Natural killer cell (primary cell): ENCODE data around the gene DSC1. TPM values are rescaled to one million over a fixed set of nuclear protein-coding genes. Genes with fewer than 3 reads are reported as not detected.

Source experiments
- ATAC-seq, 3 donors: fragments of 150-1000 bp in 2 of 3; fragments of 200-7000 bp in 1 of 3; cut with Tn5 transposase; 1 replicate in 1 of 3; 2 replicates in 2 of 3; pipeline ENCODE4 v1.10.0; 2021; ENCODE audit warnings: mild to moderate bottlenecking in 2 of 3, moderate library complexity in 2 of 3
- DNase-seq, 2 donors: peaks; one replicate each; pipeline versions ENCODE4 v3.0.0 to v3.0.0-alpha.2; 2013 to 2021; ENCODE audit warnings: mixed read lengths in 1 of 2
- H3K27ac ChIP-seq: one replicate; pipeline ENCODE4 v1.5.1; 2013; ENCODE audit warnings: mild to moderate bottlenecking, low read length
- H3K27me3 ChIP-seq: one replicate; pipeline ENCODE4 v1.6.1; 2013; ENCODE audit warnings: low read length; ENCODE audit not compliant: control insufficient read depth, insufficient read depth
- H3K36me3 ChIP-seq: one replicate; pipeline ENCODE4 v1.6.1; 2013; ENCODE audit warnings: low read length; ENCODE audit not compliant: control insufficient read depth, insufficient read depth
- H3K4me1 ChIP-seq: one replicate; pipeline ENCODE4 v1.6.1; 2013; ENCODE audit warnings: low read length; ENCODE audit not compliant: control insufficient read depth, insufficient read depth
- H3K4me3 ChIP-seq: one replicate; pipeline ENCODE4 v1.5.1; 2013; ENCODE audit warnings: low read length
- H3K9me3 ChIP-seq: one replicate; pipeline ENCODE4 v1.6.1; 2013; ENCODE audit warnings: low read length; ENCODE audit not compliant: control insufficient read depth, insufficient read depth
- H3K27ac Mint-ChIP-seq, 2 donors: one replicate each; pipeline ENCODE4 v1.8.0; 2022; ENCODE audit warnings: mild to moderate bottlenecking in 2 of 2, mixed read lengths in 2 of 2, moderate library complexity in 1 of 2
- H3K27me3 Mint-ChIP-seq, 2 donors: one replicate each; pipeline ENCODE4 v1.8.0; 2022; ENCODE audit warnings: low read depth in 2 of 2, mixed read lengths in 2 of 2
- H3K36me3 Mint-ChIP-seq: one replicate; pipeline ENCODE4 v1.8.0; 2022; ENCODE audit warnings: mixed read lengths
- H3K4me1 Mint-ChIP-seq, 2 donors: one replicate each; pipeline ENCODE4 v1.8.0; 2022; ENCODE audit warnings: mixed read lengths in 2 of 2
- H3K4me3 Mint-ChIP-seq: one replicate; pipeline ENCODE4 v1.8.0; 2022; ENCODE audit warnings: mild to moderate bottlenecking, moderate library complexity, mixed read lengths
- H3K9me3 Mint-ChIP-seq, 2 donors: one replicate each; pipeline ENCODE4 v1.8.0; 2022; ENCODE audit warnings: mixed read lengths in 2 of 2
- CTCF ChIP-seq: fragments of 200-600 bp; IDR thresholded peaks from one replicate; pipeline ENCODE4 v1.8.0; 2022; ENCODE audit warnings: antibody characterized with exemption
- WGBS: methylation state at CpG from one replicate; pipeline ENCODE4 v1.1.7; 2013; ENCODE audit warnings: missing lambda C conversion rate; ENCODE audit not compliant: insufficient coverage; 5-methylcytosine and 5-hydroxymethylcytosine counted together
- intact Hi-C: fragments of 100-400 bp; cut with micrococcal nuclease; formaldehyde crosslinking; loops from one replicate; pipeline ENCODE4 v1.14.2; 2022
- total RNA-seq, 4 donors: library from RNA; stranded (reverse); fragments of 120-200 nt in 1 of 4; gene quantifications; one replicate each; pipeline versions ENCODE4 v1.2.3 to v1.2.4, GENCODE V29; 2013 to 2022

DSC1 gene
- total RNA-seq, 3 donors from 2014 or later (not counting 1 experiment from before 2014, with no cell fraction given), result 0.05 to 0.50 TPM; not detected in 1

- TF ChIP-seq CTCF, result no peak
- DNase-seq, result no peak
- intact Hi-C loops, result loop anchor here (10.0 kb wide), 1 partner anchor 49 kb away; the partner anchor contains the start of gene DSC2
- Histone ChIP-seq H3K36me3 (no peaks in the 10 kb centered on the region), H3K9me3 (no peaks in the 10 kb centered on the region), H3K27me3 (no peaks in the 10 kb centered on the region), H3K27ac (no peak overlapping the region), H3K4me1 (no peaks in the 10 kb centered on the region), H3K4me3 (no peak overlapping the region)
- H3K4me3 Mint-ChIP-seq, result no peak overlapping the region
- 38% methylated on average over 1 of the region's 2 CpGs for WGBS
- H3K9me3 Mint-ChIP-seq, result peaks cover 2 to 3% of the 10 kb centered on the region in 2 donors
- no peak for ATAC-seq
- H3K27ac Mint-ChIP-seq, result no peak overlapping the region
- no peaks in the 10 kb centered on the region for H3K4me1 Mint-ChIP-seq
- no peaks in the 10 kb centered on the region for H3K36me3 Mint-ChIP-seq
- H3K27me3 Mint-ChIP-seq, result no peaks in the 10 kb centered on the region
Observed at GRCh38 chr18:31154181-31154580, 8.5 kb downstream of the DSC1 start.

GRCh38 chr18:31149351-31149750, 13.3 kb downstream of the DSC1 start:
- no peaks in the 10 kb centered on the region for H3K27me3 Mint-ChIP-seq
- no peak for DNase-seq
- no peaks in the 10 kb centered on the region for H3K36me3 Mint-ChIP-seq
- intact Hi-C loops, result no loop called here
- Histone ChIP-seq H3K27me3 (no peaks in the 10 kb centered on the region), H3K9me3 (no peaks in the 10 kb centered on the region), H3K27ac (no peak overlapping the region), H3K36me3 (no peaks in the 10 kb centered on the region), H3K4me3 (no peak overlapping the region), H3K4me1 (no peaks in the 10 kb centered on the region)
- ATAC-seq, result no peak
- 67% methylated on average over 3 of the region's 3 CpGs for WGBS
- no peak overlapping the region for H3K27ac Mint-ChIP-seq
- peaks cover 6% of the 10 kb centered on the region in 2 donors for H3K9me3 Mint-ChIP-seq
- no peak for TF ChIP-seq CTCF
- H3K4me3 Mint-ChIP-seq, result no peak overlapping the region
- no peaks in the 10 kb centered on the region for H3K4me1 Mint-ChIP-seq

- no peaks in the 10 kb centered on the region for H3K9me3 ChIP-seq
- no peaks in the 10 kb centered on the region for H3K36me3 Mint-ChIP-seq
- no peaks in the 10 kb centered on the region for H3K36me3 ChIP-seq
- H3K27me3 Mint-ChIP-seq, result no peaks in the 10 kb centered on the region
- H3K4me1 Mint-ChIP-seq, result no peaks in the 10 kb centered on the region
- H3K4me1 ChIP-seq, result no peaks in the 10 kb centered on the region
- WGBS, result 100% methylated on average over 1 of the region's 3 CpGs
- H3K27ac Mint-ChIP-seq, result no peak overlapping the region
- H3K4me3 Mint-ChIP-seq, result no peak overlapping the region
- H3K4me3 ChIP-seq, result no peak overlapping the region
- H3K27ac ChIP-seq, result no peak overlapping the region
- intact Hi-C loops, result no loop called here
- ATAC-seq (no peak), DNase-seq (no peak)
- H3K9me3 Mint-ChIP-seq, result peaks cover 4 to 6% of the 10 kb centered on the region in 2 donors
- no peak for TF ChIP-seq CTCF
- no peaks in the 10 kb centered on the region for H3K27me3 ChIP-seq
Observed at GRCh38 chr18:31148600-31148999, 14.1 kb downstream of the DSC1 start.

GRCh38 chr18:31146809-31147208, 15.8 kb downstream of the DSC1 start:
- no peaks in the 10 kb centered on the region for H3K9me3 ChIP-seq
- no peak for ATAC-seq
- H3K27ac ChIP-seq, result no peak overlapping the region
- H3K27me3 ChIP-seq, result no peaks in the 10 kb centered on the region
- no peak overlapping the region for H3K27ac Mint-ChIP-seq
- TF ChIP-seq CTCF, result no peak
- no peaks in the 10 kb centered on the region for H3K4me1 ChIP-seq
- H3K4me3 Mint-ChIP-seq, result no peak overlapping the region
- H3K36me3 ChIP-seq, result no peaks in the 10 kb centered on the region
- intact Hi-C loops, result no loop called here
- H3K27me3 Mint-ChIP-seq, result no peaks in the 10 kb centered on the region
- no peaks in the 10 kb centered on the region for H3K36me3 Mint-ChIP-seq
- H3K4me3 ChIP-seq, result no peak overlapping the region
- H3K4me1 Mint-ChIP-seq, result no peaks in the 10 kb centered on the region
- no peak for DNase-seq
- H3K9me3 Mint-ChIP-seq, result peaks cover 3 to 6% of the 10 kb centered on the region in 2 donors
